ENCODE measurements around the gene NCOA1.

GRCh38 chr2:24576146-24576545 lies 85.1 kb downstream of the NCOA1 start:
- TF ChIP-seq EZH2 (IDR thresholded peaks at IDR 0.05; ENCODE audit: borderline replicate concordance), result no peak
- TF ChIP-seq CTCF (IDR thresholded peaks at IDR 0.05; ENCODE audit: poor library complexity), result no peak
- TF ChIP-seq EZH2phosphoT487 (IDR thresholded peaks at IDR 0.05; ENCODE audit: low read depth, severe bottlenecking, unreplicated experiment), result no peak
